CD4-positive, alpha-beta T cell treated with Interleukin-2 at 100 ng/mL for 4 hours (primary cell): Measurements from ENCODE around the gene PRKAR1B.

ENCODE experiments used
- DNase-seq: peaks from one replicate; pipeline ENCODE4 v3.0.0-alpha.2; 2020; ENCODE audit warnings: low spot score

The PRKAR1B gene

DNA sequence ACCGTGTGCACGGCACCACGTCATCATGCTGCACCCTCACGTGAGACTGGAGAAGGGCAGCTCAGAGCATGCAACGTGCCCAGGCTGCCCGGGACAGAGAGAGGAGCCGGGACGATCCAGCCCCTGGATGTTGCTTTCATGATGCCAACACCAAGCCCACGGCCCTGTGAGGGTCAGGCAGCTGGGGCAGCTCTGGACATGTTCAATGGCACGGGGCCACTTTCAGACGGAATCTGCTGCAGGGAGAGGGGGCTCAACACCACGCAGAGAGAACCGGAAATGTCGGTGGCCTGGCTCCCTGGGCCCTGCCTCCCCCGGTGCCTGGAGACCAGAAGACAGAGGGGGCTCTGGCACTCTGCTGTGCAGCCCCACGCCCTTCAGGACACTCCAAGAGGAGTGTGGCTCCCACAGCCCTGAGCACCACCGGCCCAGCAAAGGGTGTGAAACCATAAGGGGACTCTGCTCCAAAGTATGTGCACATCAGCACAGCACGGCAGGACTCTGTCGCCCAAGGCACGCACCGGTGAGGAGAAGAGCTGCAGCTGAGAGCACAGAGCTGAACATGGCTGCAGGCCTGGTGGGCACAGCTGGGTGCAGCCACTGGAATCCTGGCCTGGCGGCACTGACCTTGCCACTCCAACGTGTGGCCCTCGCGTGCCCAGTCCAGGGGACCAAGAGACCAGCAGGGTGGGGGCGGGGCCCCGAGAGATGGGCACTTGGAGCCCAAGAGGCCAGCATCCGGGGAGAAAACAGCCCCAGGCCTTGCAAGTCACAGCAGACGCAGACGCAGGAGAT is 137.1 kb downstream of the PRKAR1B start:
- no peak for DNase-seq

DNA sequence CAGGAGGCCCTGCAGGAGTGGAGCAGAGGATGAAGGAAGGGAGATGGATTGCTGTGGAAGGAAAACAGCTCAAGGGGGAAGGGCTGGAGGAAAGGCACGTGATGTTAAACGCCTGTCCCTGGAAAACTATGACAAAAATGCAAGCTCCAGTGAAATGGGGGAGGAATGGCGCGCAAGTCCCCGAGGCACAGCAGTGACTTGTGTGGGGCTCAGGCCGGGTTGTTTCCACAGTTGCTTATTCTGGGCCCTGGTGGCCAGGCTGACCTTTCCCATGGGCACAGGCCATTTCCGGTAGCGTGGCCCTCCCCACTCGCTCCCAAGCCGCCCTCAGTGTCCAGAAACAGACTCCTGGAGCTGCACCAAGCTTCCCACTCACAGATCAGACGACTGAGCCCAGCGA is 139.3 kb downstream of the PRKAR1B start:
- DNase-seq, result no peak

GRCh38 chr7:586494-586893 is 140.6 kb downstream of the PRKAR1B start:
- DNase-seq, result no peak

DNA sequence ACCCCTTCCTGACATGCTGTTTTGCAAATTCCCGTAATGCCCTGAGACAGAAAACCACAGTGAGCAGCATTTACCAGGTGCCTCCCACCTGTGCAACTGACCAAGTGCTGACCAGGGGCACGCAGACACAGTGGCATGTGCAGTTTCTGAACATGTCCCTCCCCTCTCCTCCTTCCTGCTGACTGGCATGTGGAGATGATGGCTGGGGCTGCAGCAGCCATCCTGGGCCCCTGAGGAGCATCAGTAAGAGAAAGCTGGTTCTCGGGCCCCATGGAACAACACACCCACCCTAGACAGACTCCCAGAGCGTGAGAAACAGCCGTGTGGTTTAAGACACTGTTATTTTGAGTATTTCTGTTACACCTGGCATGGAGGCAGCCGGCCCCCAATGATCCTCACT is 141.2 kb downstream of the PRKAR1B start:
- DNase-seq, result no peak

DNA sequence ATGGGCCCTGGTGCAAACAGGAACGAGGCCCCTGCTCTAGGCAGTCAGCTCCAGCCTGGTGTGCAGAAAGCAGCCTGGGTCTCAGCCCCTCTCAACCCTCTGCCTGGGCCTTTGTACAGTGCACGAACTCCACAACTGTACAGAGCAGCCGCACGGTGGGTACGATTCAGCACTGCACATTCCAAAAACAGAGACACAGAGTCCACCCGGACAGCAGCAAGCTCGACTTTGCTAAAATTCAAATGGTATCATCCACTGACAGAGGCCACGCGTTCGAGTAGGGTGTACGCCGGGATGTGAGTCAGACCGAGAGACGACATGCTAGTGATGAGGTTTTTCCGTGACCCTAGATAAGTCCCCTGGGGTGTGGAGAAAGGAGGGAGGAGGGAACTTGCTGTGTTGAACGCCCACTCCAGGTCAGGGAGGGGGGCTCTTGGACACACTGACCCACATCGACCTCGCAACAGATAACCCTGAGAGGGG is 141.8 kb downstream of the PRKAR1B start:
- peak; percentile 44 for DNase-seq

GRCh38 chr7:584820-585219 is 142.3 kb downstream of the PRKAR1B start:
- no peak for DNase-seq

DNA sequence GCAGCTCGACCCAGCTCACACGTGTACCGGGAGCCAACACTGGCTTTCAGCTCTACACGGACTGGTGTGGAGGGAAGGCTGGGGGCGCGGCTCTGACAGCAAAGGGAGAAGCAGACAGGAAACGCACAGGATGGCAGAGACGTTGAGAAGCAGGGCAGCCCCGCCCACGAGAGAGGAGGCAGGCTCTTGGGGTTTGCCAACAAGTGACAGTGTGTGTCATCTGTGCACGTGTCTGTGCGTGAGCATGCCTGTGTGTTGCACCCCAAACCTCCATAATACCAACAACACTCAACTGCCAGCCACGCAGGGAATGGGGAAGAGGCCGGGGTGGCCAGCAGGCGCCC is 143.0 kb downstream of the PRKAR1B start:
- DNase-seq, result peak; percentile 91

DNA sequence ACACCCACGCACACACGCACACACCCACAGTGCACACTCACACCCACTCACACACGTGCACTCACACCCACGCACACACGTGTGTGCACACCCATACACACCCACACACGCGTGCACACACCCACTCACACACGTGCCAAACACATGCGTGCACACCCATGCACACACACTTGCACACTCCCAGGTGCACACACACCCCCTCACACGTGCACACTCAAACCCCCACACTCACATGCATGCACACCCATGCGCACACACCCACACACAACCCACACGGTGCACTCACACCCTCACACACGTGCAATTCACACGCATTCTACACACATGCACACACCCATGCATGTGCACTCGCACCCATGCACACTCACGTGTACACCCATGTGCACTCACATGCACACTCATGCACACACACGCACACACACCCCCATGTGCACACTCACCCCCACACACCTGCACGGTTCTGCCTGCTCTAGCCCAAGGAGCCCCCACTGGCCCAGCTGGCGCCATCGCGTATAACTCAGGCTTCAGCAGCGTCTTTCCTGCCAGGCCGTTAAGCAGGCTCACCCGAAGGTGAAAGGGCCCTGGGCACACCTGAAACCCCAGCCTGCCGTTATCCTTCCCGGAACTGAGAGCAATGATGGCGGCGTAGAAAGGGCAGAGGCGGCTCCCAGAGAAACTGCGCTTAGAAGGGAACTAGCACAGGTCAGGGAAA is 143.5 kb downstream of the PRKAR1B start:
- DNase-seq, result no peak

- no peak for DNase-seq
Observed at GRCh38 chr7:582931-583330, 144.2 kb downstream of the PRKAR1B start.

DNA sequence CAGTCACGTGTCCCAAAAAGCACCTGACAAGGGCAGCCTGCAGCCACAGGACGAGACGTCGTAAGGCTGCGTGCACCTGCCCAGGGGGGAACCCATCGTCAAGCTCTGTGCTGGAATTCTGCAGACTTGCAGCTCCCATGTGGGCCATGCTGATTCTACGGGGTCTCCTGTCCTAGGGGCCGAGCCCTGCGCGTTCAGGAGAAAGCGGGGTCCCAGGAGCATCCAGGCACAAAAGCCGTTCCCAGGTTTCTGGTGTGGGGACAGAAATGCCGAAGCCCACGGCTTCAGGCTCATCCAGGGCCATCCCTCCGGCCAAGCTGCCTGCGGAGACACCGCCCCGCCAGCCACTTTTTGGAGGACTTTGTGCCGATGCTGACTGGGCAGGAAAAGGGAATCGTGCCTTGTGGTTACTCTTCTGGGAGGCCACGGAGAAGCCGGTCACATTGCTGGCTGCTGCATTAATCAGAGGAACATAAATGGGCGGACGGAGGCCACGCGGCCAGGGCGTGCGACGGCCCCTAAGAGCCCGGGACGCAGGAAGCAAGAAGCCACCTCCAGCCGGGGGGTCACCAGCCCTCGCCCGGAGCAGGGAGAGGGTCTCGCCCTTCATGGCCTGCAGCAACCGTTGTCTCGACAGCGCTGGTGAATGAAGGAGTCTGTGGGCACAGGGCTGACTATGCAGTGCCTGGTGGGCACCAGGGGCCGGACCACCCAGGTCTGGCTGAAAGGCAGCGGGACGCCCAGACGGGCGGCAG is 144.8 kb downstream of the PRKAR1B start:
- no peak for DNase-seq

- no peak for DNase-seq
Observed at GRCh38 chr7:578386-578785, 148.7 kb downstream of the PRKAR1B start.

- DNase-seq, result no peak
Observed at GRCh38 chr7:577741-578370, 149.2 kb downstream of the PRKAR1B start.

DNA sequence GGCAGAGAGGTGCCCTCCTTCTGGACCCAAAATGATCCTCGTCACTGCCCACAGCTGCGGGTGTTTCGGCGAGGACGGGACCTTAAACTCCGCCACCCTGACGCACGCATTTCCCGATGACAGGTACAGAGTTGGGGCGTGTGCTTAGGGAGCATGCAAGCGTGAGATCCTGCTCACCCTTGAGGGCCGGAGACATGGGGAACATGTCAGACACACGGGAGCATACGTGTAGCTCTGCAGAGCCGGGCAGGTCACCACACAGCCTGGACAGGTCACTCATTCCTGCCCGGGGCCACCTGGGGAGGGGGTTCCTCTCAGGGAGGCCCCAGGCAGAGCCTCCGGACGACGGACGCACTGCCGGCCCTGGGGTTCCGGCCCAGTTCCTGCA is 149.8 kb downstream of the PRKAR1B start:
- DNase-seq, result no peak

DNA sequence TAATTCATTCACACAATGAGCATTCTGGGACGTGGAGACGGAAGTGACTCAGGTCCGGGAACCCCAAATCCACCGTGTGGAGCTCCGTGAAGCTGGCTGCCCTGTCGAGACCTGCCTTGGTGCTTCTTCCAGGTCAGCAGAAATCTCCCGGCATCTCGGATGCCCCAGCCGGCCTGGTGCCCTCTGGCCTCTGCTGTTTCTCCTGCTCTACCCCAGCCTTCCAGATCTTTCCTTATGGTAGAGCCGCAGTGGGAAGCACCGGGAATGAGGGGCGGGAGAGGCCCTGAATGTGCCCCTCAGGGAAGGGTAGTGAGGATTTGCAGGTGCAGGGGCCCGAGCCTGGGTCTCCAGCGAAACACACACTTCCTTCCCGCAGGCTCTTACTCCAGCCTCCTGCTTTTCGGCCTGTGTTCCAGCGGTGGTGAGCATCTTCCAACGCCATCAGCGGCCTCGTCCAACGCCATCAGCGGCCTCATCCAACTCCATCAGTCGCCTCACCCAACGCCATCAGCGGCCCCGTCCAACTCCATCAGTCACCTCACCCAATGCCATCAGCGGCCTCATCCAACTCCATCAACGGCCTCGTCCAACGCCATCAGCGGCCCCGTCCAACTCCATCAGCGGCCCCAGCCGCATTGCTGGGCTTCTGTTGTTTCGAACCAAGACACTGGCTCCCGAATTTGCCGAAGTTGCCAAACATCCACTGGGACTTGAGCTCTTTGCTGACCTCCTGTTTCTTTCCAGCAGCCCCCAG is 150.4 kb downstream of the PRKAR1B start:
- no peak for DNase-seq

GRCh38 chr7:575425-576366 is 151.4 kb downstream of the PRKAR1B start:
- no peak for DNase-seq

- DNase-seq, result no peak
Observed at GRCh38 chr7:574661-575395, 152.3 kb downstream of the PRKAR1B start.

DNA sequence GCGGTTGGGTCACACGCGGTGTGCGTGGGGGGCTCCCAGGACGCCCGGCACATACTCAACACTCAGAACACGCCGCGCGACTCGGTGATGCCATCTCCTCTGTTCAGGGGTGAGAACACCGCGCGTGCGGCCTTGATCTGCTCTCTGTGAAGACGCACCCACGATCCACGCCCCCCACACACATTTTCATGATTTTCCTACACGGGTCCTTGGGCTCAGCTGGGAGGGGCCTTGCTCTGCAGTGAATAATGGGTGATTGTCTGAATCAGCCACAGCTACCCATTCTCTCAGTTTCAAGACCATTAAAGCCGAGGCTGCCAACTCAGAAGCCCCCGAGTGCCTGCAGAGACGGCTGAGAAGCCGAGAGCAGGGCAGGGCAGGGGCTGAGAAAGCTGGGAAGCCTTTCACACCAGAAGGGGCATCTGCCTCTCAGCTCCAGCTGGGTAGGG is 153.1 kb downstream of the PRKAR1B start:
- DNase-seq, result no peak

GRCh38 chr7:573269-573932 is 153.7 kb downstream of the PRKAR1B start:
- no peak for DNase-seq
